ENCODE results near the gene CDC42BPG. TPM values are rescaled to one million over a fixed set of nuclear protein-coding genes. Genes with fewer than 3 reads are reported as not detected.
"Not testable (repeated sequence)": the region's sequence is repeated elsewhere in the genome, so short reads cannot be mapped to it uniquely, and the experiment has no call there.

CDC42BPG gene
- polyA plus RNA-seq, 4 donors, result 0.97 to 10.0 (median 4.9) TPM

DNA sequence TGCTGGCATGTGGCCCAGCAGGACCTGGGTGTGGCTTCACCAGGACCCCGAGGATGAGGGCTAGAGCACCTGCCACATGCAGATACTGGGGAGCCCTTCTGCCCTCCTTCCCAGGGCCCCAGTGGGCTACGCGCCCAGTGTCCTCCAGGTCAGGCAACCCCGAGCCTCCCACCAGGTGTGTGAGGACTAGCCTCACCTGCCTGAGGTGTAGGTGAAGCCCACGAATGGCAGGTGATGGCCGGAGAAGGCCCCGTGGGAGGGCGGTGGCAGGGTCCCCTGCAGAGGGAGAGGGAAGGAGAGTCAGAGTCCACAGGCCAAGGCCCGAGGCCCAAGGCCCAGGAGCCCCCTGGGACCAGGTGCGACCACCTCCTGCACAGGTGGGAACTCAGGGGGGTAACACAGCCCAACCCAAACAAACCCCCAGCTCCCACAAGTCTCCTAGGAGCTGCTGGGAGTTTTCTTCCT is 6.5 kb downstream of the CDC42BPG start:
- no peak for DNase-seq (ENCODE audit: low read depth in 4 of 4, low spot score in 3 of 4)

DNA sequence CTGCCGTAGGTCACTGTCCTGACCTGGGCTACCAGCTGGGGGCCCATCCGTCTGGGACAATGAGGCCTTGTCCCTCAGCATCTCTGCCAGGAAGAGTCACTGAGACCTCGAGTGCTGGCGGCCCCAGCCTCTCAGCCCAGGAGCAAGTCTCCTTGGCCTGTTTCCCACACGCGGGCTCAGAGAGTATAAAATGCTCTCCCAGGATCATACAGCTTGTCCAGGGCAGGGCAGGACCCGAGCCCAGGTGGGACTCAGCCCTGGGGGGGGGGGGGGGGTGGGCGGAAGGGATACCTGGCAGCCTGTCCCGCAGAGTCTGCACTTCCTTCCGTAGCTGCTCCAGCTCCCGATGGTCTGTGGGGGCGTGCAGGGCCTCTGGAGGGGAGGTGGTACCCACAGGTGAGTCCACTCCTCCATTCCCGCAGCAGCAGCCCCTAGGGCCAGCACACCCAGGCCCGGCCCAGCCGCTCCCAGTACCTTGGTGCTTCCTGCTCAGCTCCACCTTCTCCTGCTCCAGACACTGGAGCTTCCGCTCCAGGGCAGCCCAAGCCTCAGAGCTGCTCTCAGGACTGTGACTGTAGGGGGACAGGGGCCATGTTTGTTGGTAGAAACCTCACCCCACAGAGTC is 7.9 kb downstream of the CDC42BPG start:
- DNase-seq (ENCODE audit: low read depth in 4 of 4, low spot score in 3 of 4), result no peak

DNA sequence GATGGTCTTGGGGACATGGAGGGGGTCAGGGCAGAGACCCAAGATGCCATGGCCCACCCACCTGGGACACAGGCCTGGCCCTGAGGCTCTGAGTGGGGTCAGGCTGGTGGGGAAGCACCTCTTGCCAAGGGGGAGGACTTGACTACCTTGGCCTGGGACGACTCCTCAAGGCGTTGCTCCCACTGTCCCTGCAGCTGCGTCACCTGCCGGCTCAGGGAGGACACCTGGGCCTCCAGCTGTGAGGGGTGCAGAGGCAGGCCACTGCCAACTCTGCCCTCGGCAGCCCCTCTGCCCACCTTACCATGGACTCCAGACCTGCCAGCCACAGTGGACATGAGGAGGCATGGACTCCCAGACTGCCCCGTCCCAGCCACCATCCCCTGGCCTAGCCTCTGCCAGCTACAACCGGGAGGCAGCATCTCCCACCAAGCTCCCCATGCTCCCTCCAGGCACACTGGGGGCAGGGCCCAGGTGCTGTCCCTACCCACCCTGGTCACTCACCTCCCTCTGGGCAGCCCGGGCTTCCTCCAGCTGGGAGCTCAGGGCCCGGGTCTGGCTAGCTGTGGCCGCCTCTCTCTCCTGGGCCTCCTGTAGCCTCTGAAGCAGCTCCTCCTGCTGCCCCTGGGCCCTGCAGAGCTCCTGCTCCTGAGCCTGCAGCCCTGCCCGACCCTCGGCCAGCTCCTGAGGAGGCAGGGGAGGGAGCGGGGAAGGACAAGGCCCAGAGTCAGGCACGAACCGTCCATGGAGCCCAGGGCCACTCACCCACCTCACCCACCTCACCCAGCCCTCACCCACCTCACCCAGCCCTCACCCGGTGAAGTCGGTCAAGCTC is 8.6 kb downstream of the CDC42BPG start:
- no peak for DNase-seq (ENCODE audit: low read depth in 4 of 4, low spot score in 3 of 4)

DNA sequence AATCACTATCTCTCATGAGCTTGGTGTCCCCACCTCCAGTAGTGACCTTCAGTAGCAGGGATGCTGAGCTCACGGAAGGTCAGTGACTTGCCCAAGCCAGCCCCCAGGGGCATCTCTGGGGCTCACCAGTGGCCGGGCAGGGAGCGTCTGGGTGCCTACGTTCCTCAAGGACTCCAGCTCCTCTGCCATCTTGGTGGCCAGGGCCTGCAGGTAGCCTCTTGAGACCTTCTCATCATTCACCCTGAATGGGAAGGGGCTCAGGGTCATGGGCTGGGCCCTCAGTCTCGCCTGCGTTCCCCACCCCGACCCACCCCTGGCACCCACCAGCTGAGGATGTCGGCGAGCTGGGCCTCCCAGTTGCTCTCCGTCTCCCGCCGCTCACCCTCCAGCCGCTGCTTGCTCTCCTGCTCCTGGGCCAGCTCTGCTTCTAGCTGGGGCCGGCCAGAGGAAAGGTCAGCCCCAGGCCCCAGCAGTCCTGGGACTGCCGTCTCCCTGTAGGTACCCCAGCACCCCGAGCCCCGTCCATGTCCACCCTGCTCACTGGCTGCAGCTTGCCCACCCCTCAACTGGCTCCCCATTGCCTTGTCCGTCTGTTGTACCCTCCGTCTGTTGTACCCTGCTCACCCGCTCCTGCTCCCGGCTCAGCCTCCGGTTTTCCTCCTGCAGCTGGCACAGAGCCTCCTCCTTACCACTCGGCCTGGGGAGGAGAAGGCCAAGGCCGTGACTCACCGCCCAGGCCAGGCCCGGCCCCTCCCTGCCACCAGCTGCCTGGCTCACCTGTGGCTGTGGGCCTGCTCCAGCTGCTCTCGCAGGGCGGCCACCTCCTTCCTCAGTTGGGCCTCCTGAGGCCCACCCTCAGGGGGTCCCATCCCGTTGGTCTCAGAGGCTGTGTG is 9.5 kb downstream of the CDC42BPG start:
- DNase-seq (ENCODE audit: low read depth in 4 of 4, low spot score in 3 of 4), result no peak

DNA sequence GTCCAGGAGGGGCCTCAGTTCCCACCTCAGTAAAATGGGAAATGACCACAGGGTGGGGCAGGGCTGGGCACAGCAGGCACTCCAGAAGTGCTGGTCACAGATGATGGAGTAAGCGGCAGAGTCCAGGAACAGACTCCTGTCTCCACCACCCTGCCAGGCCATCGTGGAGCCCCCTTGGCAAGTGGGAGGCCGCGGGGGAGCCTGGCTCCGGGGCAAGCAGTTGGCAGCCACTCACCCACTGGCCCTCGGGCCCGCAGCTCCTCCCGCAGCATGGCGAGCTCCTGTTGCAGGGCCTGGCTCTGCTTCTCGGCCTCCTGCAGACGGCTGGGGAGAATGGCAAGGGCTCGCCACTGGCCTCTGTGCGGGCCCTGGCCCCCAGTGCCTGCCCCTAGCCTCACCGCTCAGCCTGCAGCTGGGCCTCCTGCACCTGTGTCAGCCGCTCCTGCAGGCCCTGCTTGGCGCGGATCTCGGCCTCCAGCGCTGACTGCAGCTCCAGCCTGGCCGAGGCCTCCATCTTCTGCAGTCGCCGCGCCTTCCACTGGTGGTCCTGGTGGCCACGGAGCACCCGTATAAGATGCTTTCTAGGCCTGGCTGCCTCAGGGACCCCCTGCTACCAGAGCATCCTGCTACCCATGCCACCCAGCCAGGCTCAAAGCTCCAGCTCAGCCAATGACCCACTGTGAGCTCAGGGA is 10.3 kb downstream of the CDC42BPG start:
- DNase-seq (ENCODE audit: low read depth in 4 of 4, low spot score in 3 of 4), result no peak

DNA sequence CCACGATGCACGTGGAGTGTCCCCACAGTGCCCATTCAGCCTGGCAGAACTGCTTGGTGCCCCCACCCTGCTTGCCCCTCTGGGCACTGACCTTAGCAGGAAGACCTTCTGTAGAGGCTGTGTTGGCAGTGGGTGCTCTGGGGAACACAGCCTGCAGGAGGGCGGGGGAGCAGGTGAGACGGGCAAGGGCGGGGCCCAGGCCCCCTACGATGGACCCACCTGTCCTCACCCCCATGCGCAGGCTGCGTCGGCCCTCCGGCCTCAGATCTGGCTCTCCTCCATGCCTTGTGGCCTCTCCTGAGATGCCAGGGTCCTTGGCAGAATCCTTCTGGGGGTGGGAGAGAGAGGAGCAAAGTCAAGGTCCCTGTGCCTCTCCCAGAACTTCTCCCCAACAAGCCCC is 10.9 kb downstream of the CDC42BPG start:
- no peak for DNase-seq (ENCODE audit: low read depth in 4 of 4, low spot score in 3 of 4)

DNA sequence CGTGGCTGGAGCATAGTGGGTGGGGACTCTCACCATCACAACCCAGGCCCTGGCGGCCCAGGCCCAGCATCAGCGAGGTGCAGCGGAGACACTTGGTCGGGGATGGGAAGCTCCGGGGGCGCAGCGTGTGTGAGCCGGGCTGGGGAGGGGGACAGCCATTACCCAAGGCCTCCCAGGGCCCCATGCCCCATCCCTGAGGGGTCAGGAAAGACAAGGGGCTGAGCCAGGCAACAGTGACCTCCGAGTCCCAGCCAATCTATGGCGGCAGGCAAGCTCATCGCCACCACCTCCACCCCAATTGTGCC is 11.3 kb downstream of the CDC42BPG start:
- no peak for DNase-seq (ENCODE audit: low read depth in 4 of 4, low spot score in 3 of 4)

DNA sequence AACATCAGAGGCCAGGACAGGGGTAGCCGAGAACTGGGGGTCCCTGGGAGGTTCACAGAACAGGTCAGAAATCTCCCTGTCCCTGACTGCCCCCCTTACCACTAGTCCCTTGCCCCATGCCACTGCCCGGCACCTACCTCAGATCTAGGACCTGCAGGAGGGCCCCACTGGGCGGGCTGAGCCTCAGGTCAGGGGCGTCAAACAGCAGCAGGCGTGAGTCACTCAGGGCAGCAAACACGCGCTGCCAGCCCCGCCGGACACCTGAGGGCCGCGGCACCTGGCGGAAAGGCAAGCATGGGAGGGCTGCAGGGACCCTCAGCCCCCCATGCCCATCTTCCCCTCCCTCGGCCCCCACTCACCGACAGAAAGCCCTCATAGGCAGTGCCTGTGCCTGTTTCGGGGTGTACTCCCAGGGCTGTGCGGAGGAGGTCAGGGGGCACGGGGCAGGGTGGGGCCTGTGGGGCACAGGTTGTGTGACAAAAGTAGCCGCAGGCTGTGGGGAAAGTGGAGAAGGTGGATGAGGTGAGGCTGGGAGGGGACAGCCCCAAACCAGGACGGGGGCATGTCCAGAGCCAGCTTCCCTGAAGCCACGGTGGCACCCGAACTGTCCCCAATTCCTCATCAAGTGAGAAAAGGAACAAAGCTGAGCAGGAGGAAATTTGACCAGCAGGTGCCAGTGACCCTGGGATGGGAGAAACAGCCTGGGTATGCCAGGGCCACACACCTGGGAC is 11.8 kb downstream of the CDC42BPG start:
- no peak for DNase-seq (ENCODE audit: low read depth in 4 of 4, low spot score in 3 of 4)

DNA sequence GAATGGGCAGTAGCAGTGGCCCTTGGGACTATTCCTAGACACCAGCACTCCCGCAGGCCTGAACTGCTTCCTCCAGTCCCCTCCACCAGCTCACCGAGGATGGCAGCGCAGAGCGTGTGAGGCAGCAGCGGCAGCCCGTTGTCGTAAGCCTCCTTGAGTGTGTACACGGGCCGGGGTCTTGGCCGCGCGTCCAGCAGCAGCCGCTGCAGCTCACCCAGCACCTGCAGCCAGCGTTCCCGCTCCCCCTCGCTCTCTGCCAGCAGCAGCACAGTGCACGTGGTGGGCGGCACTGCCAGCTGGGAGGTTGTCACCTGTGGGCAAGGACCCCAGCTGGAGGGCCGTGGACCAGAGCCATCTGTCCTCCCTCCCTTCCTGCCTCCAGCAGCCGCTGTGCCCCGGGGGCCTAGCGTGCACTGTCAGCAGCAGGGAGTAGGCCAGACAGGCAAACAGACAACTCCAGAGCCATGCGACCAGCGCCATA is 13.0 kb downstream of the CDC42BPG start:
- DNase-seq (ENCODE audit: low read depth in 4 of 4, low spot score in 3 of 4), result no peak

DNA sequence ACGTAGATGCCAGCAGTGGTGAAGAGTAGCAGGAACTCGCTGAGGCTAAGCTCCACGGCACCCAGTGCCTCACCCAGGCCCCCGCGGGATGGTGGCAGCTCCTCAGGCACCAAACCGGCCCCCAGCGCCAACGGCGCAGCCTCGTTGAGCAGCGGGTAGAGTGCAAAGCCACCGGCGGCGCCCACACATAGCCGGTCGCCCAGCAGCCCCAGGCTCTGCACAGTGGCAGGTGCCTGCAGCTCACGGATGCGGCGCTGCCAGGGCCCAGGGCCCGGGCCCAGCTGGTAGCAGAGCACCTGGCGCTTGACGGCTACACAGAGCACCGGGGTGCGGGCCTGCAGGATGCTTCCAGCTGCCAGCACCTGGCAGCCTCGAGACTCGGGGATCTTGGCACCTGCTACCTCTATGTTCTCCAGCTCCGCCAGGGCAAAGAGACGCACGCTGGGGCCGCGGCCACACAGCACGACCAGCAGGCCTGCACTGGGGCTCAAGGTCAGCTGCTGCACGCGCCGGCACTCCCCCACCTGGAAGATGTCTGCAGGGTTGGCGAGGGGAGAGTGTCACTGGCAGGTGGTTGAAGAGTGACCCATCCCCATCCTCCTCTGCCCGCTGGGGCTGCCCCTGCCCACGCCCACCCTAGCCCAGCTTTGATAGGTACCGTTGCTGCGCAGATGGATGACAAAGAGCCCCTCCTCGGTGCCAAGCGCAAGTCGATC is 14.8 kb downstream of the CDC42BPG start:
- DNase-seq (ENCODE audit: low read depth in 4 of 4, low spot score in 3 of 4), result no peak

DNA sequence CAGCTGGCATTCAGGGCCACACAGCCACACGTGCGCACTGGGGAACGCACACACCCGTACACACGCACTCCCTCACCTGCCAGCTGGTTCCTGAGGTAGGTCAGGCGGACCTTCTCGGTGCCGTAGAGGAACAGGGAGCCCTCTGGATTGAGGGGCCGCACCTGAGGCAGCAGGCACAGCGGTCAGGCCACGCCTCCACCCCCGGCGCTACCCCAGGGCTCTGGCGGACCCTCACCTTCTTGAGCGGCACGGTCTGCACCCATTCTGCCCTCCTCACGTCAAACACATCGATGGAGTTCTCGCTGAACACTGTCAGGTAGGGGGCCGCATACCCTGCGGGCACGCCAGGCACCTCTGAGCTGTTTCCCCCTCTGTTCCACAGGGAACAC is 17.0 kb downstream of the CDC42BPG start:
- no peak for DNase-seq (ENCODE audit: low read depth in 4 of 4, low spot score in 3 of 4)

DNA sequence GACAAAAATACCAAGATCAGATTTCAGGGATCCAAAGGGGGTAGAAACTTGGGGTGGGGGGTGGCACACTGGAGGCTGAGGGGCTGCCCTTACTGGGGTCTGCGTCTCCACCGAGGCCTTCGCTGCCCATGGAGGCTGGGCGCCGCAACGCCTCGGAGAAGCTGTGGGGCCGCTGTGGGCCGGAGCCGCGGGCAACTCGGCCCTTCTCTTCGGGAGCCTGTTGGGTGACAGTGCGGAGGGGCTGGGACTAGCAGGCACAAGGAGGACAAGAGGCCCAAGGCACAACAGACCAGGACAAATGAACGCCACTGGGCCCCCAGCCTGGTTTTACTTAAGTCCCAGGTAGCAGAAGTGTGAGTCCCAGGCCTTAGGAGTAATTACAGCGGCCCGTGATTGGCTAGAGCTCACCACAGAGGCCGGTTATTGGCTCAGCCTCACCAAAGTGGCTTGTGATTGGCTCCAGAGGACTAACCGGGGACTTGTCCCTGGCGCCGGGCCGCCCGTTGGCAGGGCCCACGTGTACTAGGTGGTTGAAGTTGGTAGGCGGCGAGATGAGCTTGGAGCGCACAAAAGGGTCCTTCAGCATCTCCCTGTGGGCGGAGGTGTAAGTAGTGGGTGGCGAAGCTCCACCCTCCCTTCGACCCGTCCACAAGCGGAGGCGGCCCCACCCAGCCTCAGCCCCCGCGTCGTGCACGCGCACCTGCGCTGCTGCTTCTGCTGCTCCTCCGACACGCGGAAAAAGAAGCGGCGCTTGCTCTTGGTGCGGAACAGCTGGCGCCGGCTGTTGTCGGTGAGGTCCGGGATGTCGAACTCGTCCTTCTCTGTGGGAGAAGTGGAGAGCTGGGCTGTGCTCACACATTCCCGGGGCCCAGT is 17.6 kb downstream of the CDC42BPG start:
- no peak for DNase-seq (ENCODE audit: low read depth in 4 of 4, low spot score in 3 of 4)

DNA sequence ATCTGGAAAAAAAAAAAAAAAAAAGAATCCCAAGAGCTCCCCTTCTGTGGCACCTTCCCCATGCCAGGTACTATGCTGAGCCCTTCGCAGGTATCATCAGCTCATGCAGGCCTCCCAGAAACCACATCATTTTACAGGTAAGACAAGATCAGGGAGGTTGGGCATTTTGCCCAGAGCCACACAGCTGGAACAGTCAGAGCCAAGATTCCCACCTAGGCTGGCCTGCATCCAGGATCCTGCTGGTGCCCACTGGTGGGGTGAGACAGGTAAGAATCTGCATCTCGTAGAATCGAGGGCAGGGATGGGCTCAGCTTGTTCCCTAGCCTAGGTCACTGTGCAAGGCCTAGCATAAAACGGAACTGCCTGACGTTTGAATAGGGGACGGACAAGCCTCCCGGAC is 18.4 kb downstream of the CDC42BPG start:
- DNase-seq (ENCODE audit: low read depth in 4 of 4, low spot score in 3 of 4), result no peak

DNA sequence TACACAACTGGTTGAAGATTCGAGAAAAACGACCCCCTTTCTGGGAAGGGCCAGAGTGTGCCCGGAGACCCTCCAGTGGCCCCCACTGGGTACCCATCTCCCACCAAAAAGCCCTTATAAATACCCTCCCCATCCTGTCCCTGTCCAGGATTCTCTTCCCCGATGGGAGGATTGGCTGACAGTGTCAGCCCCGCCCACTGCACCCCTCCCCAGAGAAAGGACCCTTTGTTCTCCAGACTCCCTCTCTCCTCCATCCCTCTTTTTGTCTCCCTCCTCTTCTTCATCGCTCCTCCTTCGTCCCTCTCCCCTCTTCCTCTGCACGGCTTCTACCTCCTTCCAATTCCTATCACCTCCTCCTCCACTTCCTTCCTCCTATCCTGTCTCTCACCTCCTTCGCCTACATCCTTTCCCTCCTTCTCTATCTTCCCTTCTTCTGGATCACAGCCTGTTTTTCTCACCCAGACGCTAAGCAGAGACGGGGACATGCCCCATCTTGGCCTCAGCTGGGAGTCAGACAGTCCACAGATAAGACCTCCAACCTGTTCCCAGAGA is 20.8 kb downstream of the CDC42BPG start:
- no peak for DNase-seq (ENCODE audit: low read depth in 4 of 4, low spot score in 3 of 4)

DNA sequence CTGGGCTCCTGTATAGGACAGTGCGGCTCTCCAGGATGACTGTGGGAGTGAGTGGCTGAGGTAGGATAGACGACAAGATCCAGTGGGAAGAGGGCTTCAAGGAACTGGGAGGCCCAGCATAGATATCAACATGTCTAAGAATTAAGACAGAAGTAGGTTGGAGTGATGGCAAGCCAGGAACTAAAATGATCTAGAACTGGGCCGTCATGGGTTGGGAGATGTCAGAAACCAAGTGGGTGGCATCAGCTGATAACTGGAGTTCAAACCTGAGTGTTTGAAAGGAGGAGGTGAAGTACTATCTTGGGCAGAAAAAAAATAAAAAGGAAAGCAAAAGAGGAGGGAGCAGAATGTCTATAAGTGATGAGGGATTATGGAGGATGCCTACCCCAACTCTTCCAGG is 27.0 kb downstream of the CDC42BPG start:
- DNase-seq (ENCODE audit: low read depth in 4 of 4, low spot score in 3 of 4), result no peak

DNA sequence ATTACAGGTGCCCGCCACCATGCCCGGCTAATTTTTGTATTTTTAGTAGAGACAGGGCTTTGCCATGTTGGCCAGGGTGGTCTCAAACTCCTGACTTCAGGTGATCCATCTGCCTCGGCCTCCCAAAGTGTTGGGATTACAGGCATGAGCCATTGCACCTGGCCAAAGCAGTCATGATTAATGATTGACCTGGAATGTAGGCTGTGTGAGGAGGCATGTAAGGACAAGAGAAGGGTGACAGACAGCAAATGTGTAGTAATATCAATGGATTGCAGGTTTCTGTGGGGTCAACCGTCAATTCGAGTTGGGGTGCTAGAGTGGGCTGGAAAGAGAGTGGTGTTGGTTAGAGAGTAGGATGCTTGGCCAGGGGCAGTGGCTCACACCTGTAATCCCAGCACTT is 29.0 kb downstream of the CDC42BPG start:
- not testable (repeated sequence) for DNase-seq (ENCODE audit: low read depth in 4 of 4, low spot score in 3 of 4)

DNA sequence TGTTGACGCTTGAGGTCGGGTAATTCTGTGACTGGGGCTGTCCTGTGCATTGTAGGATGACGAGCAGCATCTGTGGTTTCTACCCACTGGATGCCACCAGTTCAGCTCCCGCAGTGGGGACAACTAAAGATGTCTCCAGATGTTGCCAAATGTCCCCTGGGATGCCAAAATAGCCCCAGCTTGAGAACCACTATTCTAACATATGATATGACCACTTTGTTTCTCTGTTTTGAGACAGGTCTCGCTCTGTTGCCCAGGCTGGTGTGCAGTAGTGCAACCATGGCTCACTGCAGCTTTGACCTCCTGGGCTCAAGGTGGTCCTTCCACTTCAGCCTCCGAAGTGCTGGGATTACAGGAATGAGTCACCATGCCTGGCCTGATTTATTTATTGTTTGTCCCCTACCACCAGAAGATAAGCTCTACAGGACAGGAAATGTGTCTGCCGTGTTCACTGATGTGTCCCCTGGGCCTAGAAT is 29.7 kb downstream of the CDC42BPG start:
- DNase-seq (ENCODE audit: low read depth in 4 of 4, low spot score in 3 of 4), result no peak

DNA sequence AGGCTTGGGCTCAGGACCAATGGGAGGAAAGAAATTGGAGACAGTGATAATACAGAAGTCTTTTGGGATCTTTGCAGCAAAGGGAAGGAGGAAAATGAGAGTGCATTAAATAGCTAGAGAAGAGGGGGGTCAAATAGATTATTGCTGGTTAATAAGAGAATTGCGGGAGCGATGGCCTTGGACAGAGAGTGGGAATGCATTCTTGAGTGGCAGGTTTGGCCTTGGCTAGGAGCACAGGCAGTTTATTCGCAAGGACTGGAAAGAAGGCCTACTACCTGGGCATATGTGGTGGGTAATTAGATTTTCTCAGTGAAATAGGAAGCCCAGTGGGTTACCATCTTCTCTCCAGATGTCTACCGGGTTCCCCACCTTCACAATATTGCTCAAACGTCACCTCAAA is 30.6 kb downstream of the CDC42BPG start:
- no peak for DNase-seq (ENCODE audit: low read depth in 4 of 4, low spot score in 3 of 4)

Measured in left renal pelvis (tissue), 4 donors.